Neural crest cell (in vitro differentiated cells): ENCODE measurements around the gene ZFAND2B. TPM values are rescaled to one million over a fixed set of nuclear protein-coding genes. Genes with fewer than 3 reads are reported as not detected.
A peak's percentile ranks its signal among the peaks of the same experiment; 100 is the strongest.
"Not testable (repeated sequence)": the region's sequence is repeated elsewhere in the genome, so short reads cannot be mapped to it uniquely, and the experiment has no call there.

ENCODE experiments used
- DNase-seq: peaks from one replicate; pipeline ENCODE4 v3.0.0; 2021; ENCODE audit warnings: low read depth, mixed read lengths, low spot score
- H3K27ac Mint-ChIP-seq: one replicate; pipeline ENCODE4 v1.8.0; 2021; ENCODE audit warnings: mild to moderate bottlenecking, mixed read lengths; ENCODE audit not compliant: unreplicated experiment
- H3K27me3 Mint-ChIP-seq: 2 replicates; pipeline ENCODE4 v1.8.0; 2021; ENCODE audit warnings: low read depth, mild to moderate bottlenecking, mixed read lengths
- H3K36me3 Mint-ChIP-seq: 2 replicates; pipeline ENCODE4 v1.8.0; 2021; ENCODE audit warnings: low read depth, mild to moderate bottlenecking, mixed read lengths
- H3K4me1 Mint-ChIP-seq: 2 replicates; pipeline ENCODE4 v1.8.0; 2021; ENCODE audit warnings: mixed read lengths
- H3K4me3 Mint-ChIP-seq: one replicate; pipeline ENCODE4 v1.8.0; 2021; ENCODE audit warnings: mild to moderate bottlenecking, mixed read lengths
- H3K9me3 Mint-ChIP-seq: 2 replicates; pipeline ENCODE4 v1.8.0; 2021; ENCODE audit warnings: mixed read lengths
- CTCF ChIP-seq: fragments of 200-600 bp; sonication (generic); conservative IDR thresholded peaks from 2 replicates; pipeline ENCODE4 v1.5.0; 2021; ENCODE audit warnings: antibody characterized with exemption, mild to moderate bottlenecking
- total RNA-seq: library from RNA; stranded (reverse); gene quantifications from 2 replicates; pipeline ENCODE4 v1.2.1, GENCODE V29; 2021

The ZFAND2B gene
- total RNA-seq, 1 donor from 2014 or later = 30.1 TPM

DNA sequence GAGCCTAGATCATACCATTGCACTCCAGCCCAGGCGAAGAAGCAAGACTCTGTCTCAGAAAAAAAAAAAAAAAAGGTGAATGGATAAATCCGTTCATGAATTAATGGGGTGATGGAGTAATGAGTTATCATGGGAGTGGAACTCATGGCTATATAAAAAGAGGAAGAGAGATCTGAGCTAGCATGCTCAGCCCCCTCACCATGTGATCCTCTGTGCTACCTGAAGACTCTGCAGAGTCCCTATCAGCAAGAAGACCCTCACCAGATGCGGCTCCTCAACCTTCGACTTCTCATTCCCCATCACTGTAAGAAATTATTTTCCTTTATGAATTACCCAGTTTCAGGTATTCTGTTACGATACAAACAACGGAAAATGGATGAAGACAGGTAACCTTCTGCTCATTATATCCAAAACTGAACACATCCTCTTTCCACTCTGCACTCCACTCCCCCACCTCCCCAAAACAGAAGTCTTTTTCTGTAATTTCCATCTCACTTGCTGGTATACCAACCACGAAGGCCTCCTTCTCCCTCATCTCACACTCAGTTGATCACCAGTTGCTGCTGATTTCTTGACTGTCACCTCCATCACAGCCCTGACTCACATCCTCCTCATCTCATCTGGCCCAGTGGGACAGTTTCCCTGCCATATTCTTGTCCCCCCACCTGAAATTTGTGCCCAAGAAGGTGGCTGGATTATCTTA lies 19.7 kb upstream of the ZFAND2B start:
- H3K36me3 Mint-ChIP-seq = peaks cover 6% of the 10 kb centered on the region
- no peaks in the 10 kb centered on the region for H3K9me3 Mint-ChIP-seq
- no peaks in the 10 kb centered on the region for H3K27me3 Mint-ChIP-seq
- no peak overlapping the region for H3K4me3 Mint-ChIP-seq
- no peak overlapping the region for H3K27ac Mint-ChIP-seq
- TF ChIP-seq CTCF = no peak
- H3K4me1 Mint-ChIP-seq = no peaks in the 10 kb centered on the region
- DNase-seq = no peak

GRCh38 chr2:219197388-219197787 lies 9.2 kb upstream of the ZFAND2B start:
- Mint-ChIP-seq H3K27ac (no peak overlapping the region), H3K4me3 (no peak overlapping the region), H3K27me3 (peaks cover 14% of the 10 kb centered on the region), H3K9me3 (peaks cover 5% of the 10 kb centered on the region), H3K36me3 (peaks cover 5% of the 10 kb centered on the region), H3K4me1 (peaks cover 7% of the 10 kb centered on the region)
- no peak for DNase-seq
- TF ChIP-seq CTCF = no peak

GRCh38 chr2:219198974-219199373 lies 7.6 kb upstream of the ZFAND2B start:
- no peak overlapping the region for H3K27ac Mint-ChIP-seq
- H3K9me3 Mint-ChIP-seq = peaks cover 5% of the 10 kb centered on the region
- H3K27me3 Mint-ChIP-seq = peaks cover 14% of the 10 kb centered on the region
- H3K36me3 Mint-ChIP-seq = peaks cover 5% of the 10 kb centered on the region
- no peak overlapping the region for H3K4me3 Mint-ChIP-seq
- H3K4me1 Mint-ChIP-seq = peaks cover 7% of the 10 kb centered on the region
- no peak for DNase-seq
- TF ChIP-seq CTCF = no peak

DNA sequence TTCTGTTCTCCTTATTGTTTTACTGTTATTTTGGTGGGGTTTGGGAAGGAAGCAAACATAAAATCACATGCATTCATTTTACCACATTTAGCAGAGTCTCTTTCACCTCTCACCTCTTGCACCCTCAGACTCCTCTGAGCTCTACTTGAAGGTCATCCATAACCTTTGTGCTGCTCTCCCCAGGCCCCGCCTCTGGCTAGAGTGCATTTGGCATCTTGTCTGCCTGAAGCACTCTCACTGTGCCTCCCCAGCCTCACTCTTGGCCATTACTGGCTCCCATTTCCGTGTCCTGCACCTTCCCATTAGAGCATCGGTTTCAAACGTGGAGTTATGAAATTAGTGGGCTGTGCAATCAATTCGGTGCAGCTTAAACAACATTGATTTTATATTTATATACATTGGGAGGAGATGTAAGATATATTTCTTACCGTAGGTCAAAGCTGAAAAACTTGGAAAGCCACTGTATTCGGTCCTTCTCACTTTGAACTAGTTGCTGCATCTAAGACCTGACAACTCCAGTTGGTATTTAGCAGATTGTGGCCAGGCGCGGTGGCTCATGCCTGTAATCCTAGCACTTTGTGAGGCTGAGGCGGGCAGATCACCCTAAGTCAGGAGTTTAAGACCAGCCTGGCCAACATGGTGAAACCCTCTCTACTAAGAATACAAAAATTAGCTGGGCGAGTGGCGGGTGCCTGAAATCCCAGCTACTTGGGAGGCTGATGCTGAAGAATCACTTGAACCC lies 6.9 kb upstream of the ZFAND2B start:
- Mint-ChIP-seq H3K36me3 (peaks cover 5% of the 10 kb centered on the region), H3K4me3 (no peak overlapping the region), H3K27ac (no peak overlapping the region), H3K9me3 (peaks cover 7% of the 10 kb centered on the region), H3K4me1 (peaks cover 7% of the 10 kb centered on the region), H3K27me3 (peaks cover 14% of the 10 kb centered on the region)
- DNase-seq = no peak
- no peak for TF ChIP-seq CTCF

GRCh38 chr2:219200502-219201326 lies 5.9 kb upstream of the ZFAND2B start:
- H3K27me3 Mint-ChIP-seq, H3K36me3 Mint-ChIP-seq, DNase-seq, H3K4me1 Mint-ChIP-seq, H3K9me3 Mint-ChIP-seq: not testable (repeated sequence)
- peak overlapping the region; percentile 51 for H3K27ac Mint-ChIP-seq
- H3K4me3 Mint-ChIP-seq = peak overlapping the region; percentile 36

GRCh38 chr2:219201331-219201730 lies 5.3 kb upstream of the ZFAND2B start:
- DNase-seq, H3K9me3 Mint-ChIP-seq, H3K27ac Mint-ChIP-seq, H3K4me3 Mint-ChIP-seq, H3K36me3 Mint-ChIP-seq: not testable (repeated sequence)
- Mint-ChIP-seq H3K4me1 (peaks cover 12% of the 10 kb centered on the region), H3K27me3 (peaks cover 11% of the 10 kb centered on the region)
